HG02885 (cell line): Measurements from ENCODE around the gene RAB12.
"Not testable (repeated sequence)": the region's sequence is repeated elsewhere in the genome, so short reads cannot be mapped to it uniquely, and the experiment has no call there.

Experiments
- ATAC-seq: cut with Tn5 transposase; IDR thresholded peaks from one replicate; pipeline ENCODE4 v1.9.1; 2021; ENCODE audit warnings: mild to moderate bottlenecking; ENCODE audit not compliant: unreplicated experiment, poor library complexity

The RAB12 gene

DNA sequence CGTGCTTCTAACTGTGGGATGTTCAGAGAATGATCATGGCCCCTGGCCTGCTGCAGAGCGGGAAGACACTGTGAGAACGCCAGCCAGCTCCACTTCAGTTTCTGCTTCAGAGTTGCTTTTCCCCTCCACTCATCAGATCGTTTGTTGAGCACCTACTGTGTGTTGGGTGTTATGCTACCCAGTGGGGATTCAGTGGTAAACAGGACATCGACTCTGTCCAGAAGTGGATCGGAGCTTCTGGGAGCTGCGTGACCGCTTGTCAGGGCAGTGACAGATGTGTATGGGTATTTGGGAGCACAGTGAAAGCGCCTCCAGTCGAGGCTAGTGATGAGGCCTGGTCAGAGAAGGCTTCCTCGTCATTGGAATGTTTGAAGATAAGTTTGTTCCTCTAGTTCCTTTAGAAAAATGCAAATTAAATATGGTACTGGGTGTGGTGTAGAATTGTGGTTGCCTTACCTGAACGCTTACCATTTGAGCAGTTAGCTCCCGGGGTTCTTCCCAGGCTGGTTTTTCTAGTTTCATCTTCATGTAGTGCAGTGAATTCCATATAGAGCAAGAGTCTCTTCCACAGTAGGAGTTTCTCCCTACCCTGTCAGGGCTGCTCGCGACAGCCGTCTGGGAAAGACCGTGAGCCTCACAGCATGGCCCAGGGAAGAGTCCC is 2.8 kb downstream of the RAB12 start:
- no peak for ATAC-seq

GRCh38 chr18:8614875-8615274 is 5.6 kb downstream of the RAB12 start:
- no peak for ATAC-seq

GRCh38 chr18:8615397-8616027 is 6.3 kb downstream of the RAB12 start:
- no peak for ATAC-seq

GRCh38 chr18:8616028-8616401 is 6.8 kb downstream of the RAB12 start:
- ATAC-seq, result no peak

DNA sequence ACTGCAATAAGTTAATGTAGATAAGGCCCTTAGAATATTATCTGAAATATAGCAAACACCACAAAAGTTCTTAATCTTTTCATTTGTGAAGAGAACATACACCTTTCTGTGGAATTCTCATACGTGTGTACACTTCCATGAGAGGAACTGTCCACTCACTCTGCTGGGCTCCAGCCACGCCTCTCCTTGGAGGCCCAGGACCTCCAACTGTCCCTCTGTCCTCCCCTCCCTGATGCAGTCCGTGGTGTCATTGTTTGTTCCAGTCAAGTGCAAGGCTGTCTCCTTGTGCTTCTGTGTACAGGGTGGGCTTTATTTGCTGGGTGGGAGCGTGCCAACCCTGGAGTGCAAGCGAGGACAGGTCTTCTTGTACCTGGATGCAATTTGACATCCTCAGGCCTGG is 8.7 kb downstream of the RAB12 start:
- no peak for ATAC-seq

- no peak for ATAC-seq
Measured at GRCh38 chr18:8619041-8619440, 9.8 kb downstream of the RAB12 start.

DNA sequence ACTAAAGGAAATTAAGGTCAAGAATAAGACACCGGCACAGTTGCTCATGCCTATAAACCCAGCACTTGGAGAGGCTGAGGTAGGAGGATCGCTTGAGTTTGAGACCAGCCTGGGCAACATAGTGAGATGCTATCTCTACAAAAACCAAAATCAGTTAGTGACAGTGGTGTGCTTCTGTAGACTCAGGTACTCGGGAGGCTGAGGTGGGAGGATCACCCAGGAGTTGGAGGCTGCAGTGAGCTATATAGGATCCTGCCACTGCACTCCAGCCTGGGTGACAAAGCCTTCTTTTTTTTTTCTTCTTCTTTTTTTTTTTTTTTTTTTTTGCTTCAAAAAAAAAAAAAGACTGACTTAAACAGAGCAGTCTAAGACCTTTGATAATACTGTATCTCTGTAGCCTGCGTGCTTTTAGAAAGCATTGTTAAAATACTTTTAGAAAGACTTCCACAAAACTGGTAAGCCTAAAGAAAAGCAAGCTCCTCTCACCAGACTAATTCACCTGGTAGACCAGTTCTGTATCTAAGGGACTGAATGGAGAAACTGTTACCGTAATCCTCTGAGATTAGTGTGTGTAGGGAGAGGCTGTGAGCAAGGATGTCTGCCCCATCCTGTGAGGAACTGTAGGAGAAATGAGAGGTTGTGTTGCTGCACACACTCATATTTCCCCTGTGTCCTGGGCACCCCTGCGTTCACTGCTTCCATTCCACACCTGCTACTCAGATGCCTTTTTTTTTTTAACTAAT is 10.8 kb downstream of the RAB12 start:
- ATAC-seq, result no peak

GRCh38 chr18:8620845-8621244 is 11.6 kb downstream of the RAB12 start:
- ATAC-seq, result no peak

DNA sequence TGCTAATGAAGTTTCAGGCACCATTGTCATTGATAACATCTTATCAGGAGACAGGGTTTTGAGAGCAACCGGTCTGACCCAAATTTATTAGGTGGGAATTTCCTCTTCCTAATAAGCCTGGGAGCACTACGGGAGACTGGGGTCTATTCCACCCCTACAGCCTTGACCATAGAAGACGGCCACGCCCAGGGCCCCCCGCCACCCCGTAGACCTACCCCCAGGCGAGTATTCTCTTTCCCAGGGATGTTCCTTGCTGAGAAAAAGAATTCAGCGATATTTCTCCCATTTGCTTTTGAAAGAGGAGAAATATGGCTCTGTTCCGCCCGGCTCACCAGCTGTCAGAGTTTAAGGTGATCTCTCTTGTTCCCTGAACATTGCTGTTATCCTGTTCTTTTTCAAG is 13.4 kb downstream of the RAB12 start:
- ATAC-seq, result not testable (repeated sequence)

GRCh38 chr18:8623549-8624106 is 14.4 kb downstream of the RAB12 start:
- peak; percentile 77 for ATAC-seq

GRCh38 chr18:8625461-8626092 is 16.3 kb downstream of the RAB12 start:
- ATAC-seq, result no peak

- ATAC-seq, result no peak
Measured at GRCh38 chr18:8626414-8627106, 17.3 kb downstream of the RAB12 start.

GRCh38 chr18:8627107-8627472 is 17.9 kb downstream of the RAB12 start:
- ATAC-seq, result no peak

GRCh38 chr18:8627540-8627939 is 18.3 kb downstream of the RAB12 start:
- ATAC-seq, result no peak

- no peak for ATAC-seq
Measured at GRCh38 chr18:8629602-8630001, 20.4 kb downstream of the RAB12 start.

DNA sequence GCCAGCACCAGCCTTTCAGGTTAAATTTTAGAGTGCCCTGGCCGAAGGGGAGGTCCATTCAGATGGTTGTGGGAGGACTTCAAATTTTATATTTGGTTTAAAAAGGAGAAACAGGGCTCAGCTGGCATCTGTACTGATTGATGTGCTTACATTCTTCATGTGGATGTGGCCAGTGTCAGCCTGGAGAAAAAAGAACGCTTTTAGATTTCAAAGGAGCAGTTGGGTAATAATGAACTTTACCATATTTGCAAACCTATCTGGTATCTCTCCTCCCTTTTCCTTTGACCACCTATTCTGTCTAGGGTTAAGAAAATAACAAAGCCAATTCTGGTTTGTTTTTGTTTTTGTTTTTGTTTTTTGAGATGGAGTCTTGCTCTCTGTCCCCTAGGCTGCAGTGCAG is 21.3 kb downstream of the RAB12 start:
- ATAC-seq, result no peak

DNA sequence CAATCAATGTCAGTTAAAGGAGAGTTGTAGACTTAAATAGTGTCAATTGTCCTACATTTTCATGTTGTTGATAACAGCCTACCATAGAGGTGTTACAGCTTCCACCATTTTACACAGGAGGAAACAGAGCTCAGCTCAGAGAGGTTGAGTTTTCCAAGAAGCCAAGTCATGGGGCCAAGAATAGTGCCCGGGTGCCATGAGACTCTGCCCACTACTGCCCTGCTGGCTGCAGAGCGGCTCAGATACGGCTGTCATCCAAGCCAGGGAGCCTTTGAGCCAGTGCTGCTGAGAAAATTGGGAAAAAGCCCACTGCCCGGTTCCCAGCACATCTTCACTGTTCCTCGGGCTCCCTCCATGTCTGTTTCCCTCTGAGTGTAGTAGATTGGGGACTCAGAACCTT is 22.0 kb downstream of the RAB12 start:
- no peak for ATAC-seq

DNA sequence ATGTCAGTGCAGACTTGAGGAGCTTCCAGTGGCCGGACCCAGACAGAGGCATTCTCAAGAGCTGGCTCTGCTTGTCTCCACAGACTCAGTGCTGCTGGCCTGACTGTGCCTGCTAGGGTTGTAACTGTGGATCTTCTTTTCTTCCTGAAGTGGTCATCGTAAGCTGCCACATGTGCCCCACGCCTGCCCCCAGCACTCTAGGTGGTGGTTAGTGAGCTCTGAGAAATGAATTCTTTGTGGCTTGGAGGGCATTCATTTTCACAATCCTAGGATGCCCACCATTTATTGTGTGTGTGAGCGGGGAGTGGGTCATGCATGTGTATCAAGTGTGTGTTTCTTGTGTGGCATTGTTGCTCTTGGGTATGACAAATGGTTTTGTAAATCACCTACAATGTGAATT is 23.1 kb downstream of the RAB12 start:
- no peak for ATAC-seq

GRCh38 chr18:8634508-8634907 is 25.3 kb downstream of the RAB12 start:
- ATAC-seq, result no peak

DNA sequence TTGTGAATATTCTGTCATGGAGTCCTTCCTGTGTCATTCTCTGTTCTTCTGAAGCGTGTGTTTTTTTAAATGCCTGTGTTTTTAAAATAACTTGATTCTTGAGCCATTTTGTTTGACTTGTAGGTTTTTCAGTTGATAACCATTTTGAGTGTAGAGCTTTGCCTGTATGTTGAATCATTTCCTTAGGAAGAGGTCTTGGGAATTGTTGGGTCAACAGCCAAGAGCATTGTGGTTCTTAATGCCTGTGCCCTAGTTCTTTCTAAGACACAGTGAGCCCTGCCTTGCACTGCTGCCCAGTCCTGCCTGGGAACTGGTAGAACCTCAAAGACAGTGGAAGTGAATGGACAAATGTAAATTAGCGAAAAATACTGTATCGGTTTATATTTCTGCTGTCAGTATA is 25.9 kb downstream of the RAB12 start:
- ATAC-seq, result no peak
